Gastrocnemius medialis (tissue), 4 donors: ENCODE measurements around the gene AKAP9. TPM values are rescaled to one million over a fixed set of nuclear protein-coding genes. Genes with fewer than 3 reads are reported as not detected.
"Not testable (repeated sequence)": the region's sequence is repeated elsewhere in the genome, so short reads cannot be mapped to it uniquely, and the experiment has no call there.

Experiments used
- ATAC-seq, 2 donors: fragments of 150-250 bp; one replicate each; pipeline ENCODE4 v1.9.1; 2016
- DNase-seq, 2 donors: peaks; one replicate each; pipeline ENCODE4 v3.0.0-alpha.2; 2019
- H3K27ac ChIP-seq, 4 donors: fragments of 200-600 bp; sonication (generic); 1 replicate in 1 of 4; 2 replicates in 3 of 4; pipeline ENCODE4 v1.5.1; 2016 to 2018; ENCODE audit warnings: mild to moderate bottlenecking in 2 of 4, moderate library complexity in 1 of 4
- H3K27me3 ChIP-seq, 3 donors: fragments of 200-600 bp; sonication (generic) in 2 of 3; 1 replicate in 1 of 3; 2 replicates in 2 of 3; pipeline versions ENCODE4 v1.5.1 to v1.6.0; 2016 to 2019; ENCODE audit warnings: mild to moderate bottlenecking in 1 of 3, moderate library complexity in 1 of 3
- H3K36me3 ChIP-seq, 2 donors: fragments of 200-600 bp; sonication (generic) in 1 of 2; one replicate each; pipeline ENCODE4 v1.5.1; 2017 to 2018
- H3K4me1 ChIP-seq, 2 donors: fragments of 200-600 bp; sonication (generic) in 1 of 2; one replicate each; pipeline ENCODE4 v1.5.1; 2016 to 2017; ENCODE audit warnings: mild to moderate bottlenecking in 2 of 2
- H3K4me3 ChIP-seq, 4 donors: fragments of 200-600 bp; sonication (generic) in 3 of 4; 1 replicate in 1 of 4; 2 replicates in 3 of 4; pipeline ENCODE4 v1.5.1; 2016 to 2019; ENCODE audit warnings: mild to moderate bottlenecking in 2 of 4
- H3K9me3 ChIP-seq, 3 donors: fragments of 200-600 bp; sonication (generic) in 2 of 3; 1 replicate in 1 of 3; 2 replicates in 2 of 3; pipeline ENCODE4 v1.5.1; 2016 to 2019
- CTCF ChIP-seq, 5 experiments: fragments of 450-650 bp in 3 of 5; fragments of 200-600 bp in 2 of 5; sonication (generic) in 2 of 5; IDR thresholded peaks in 4 of 5; conservative IDR thresholded peaks in 1 of 5; 1 replicate in 4 of 5; 2 replicates in 1 of 5; pipeline ENCODE4 v1.5.1; 2016 to 2019; ENCODE audit warnings: antibody characterized with exemption in 5 of 5, mild to moderate bottlenecking in 3 of 5, moderate library complexity in 3 of 5
- POLR2A ChIP-seq, 2 donors: fragments of 450-650 bp; IDR thresholded peaks; one replicate each; pipeline ENCODE4 v1.6.1; 2017; ENCODE audit warnings: antibody characterized with exemption in 2 of 2, mild to moderate bottlenecking in 2 of 2, moderate library complexity in 2 of 2
- in situ Hi-C, 4 donors: fragments of 200-750 bp; cut with MboI; loops; one replicate each; pipeline versions ENCODE4 v1.15.0 to v1.8.0; 2017; ENCODE audit warnings: low sequenced_read_pairs in 4 of 4
- intact Hi-C: fragments of 100-400 bp; cut with DNase I; formaldehyde crosslinking; loops from one replicate; pipeline ENCODE4 v1.15.1; 2023; ENCODE audit warnings: low total_unique reads
- total RNA-seq, 4 donors: library from RNA; depleted of rRNA; stranded (reverse); fragments of >200 nt; gene quantifications; one replicate each; pipeline versions ENCODE4 v1.1.0 to v1.2.3, GENCODE V29; 2016

AKAP9 gene
- total RNA-seq, 4 donors from 2014 or later, result 25.4 to 80.0 (median 40.6) TPM

- in situ Hi-C loops, result no loop called here
- Histone ChIP-seq H3K27me3 (no peaks in the 10 kb centered on the region), H3K4me3 (no peak overlapping the region), H3K4me1 (no peaks in the 10 kb centered on the region), H3K9me3 (no peaks in the 10 kb centered on the region), H3K27ac (no peak overlapping the region), H3K36me3 (peaks cover 0 to 67% of the 10 kb centered on the region in 2 donors)
- DNase-seq (no peak), ATAC-seq (no peak)
- intact Hi-C loops, result no loop called here
- TF ChIP-seq POLR2A (IDR thresholded peaks at IDR 0.05) (no peak), CTCF (IDR thresholded peaks at IDR 0.05 in 4 of 5, conservative IDR thresholded peaks at IDR 0.05 in 1 of 5) (no peak)
Observed at GRCh38 chr7:92072708-92073107, 132.0 kb downstream of the AKAP9 start.

DNA sequence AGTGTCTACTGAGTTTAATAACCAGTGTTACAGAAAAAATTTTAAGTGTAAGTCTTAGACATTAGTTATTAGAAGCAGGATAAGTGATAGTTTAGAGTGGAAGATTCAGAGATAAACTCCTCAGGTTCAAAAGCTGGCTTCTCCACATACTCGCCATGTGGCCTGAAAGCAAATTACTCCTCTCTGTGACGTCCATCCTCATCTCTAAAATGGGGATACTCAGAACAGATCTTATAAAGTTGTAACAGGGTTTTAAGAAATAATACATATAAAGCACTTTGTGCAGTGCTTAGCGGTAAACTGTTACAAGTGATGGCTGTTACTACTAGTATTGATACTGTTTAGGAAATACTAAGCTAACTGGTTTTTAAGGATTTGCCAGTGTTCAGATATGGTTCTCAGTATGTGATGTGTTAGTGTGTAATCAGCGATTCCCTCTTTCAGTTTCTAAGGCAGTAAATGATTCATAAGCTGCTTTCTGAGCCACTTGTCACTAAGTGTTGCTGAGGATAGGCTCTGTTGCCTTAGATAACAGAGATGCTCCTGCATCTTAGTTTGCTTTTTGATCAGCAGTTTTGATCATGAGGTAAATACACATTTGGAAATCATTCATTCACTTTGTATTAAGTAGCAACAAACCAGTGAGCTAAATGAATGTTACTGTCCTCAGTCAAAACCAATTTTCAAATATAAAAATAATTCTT lies 134.9 kb downstream of the AKAP9 start:
- Histone ChIP-seq H3K9me3 (no peaks in the 10 kb centered on the region), H3K27ac (no peak overlapping the region), H3K4me1 (no peaks in the 10 kb centered on the region), H3K27me3 (no peaks in the 10 kb centered on the region), H3K36me3 (peaks cover 0 to 85% of the 10 kb centered on the region in 2 donors), H3K4me3 (no peak overlapping the region)
- no peak for TF ChIP-seq POLR2A (IDR thresholded peaks at IDR 0.05)
- TF ChIP-seq CTCF (IDR thresholded peaks at IDR 0.05 in 4 of 5, conservative IDR thresholded peaks at IDR 0.05 in 1 of 5), result no peak
- in situ Hi-C loops, result no loop called here
- DNase-seq, result no peak
- intact Hi-C loops, result no loop called here
- no peak for ATAC-seq

DNA sequence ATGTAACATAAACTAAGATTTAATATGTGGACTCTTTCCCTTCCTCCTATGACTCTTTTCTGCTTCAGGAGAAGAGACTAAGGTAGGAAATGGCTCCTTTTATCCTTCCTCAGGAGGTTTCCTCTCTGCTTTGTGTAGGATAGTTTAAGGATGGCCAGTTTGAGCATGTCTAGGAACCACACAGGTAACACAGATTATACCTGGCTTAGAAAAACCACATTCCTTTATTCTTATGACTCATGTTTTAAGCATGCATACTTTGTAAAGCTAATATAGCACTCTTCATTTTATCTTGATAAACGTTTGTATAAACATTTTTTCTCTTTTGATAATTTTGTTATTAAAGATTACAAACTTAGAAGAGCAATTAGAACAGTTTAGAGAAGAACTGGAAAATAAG lies 135.8 kb downstream of the AKAP9 start:
- no peak for ATAC-seq
- Histone ChIP-seq H3K9me3 (no peaks in the 10 kb centered on the region), H3K27ac (no peak overlapping the region), H3K4me3 (no peak overlapping the region), H3K4me1 (no peaks in the 10 kb centered on the region), H3K36me3 (peaks cover 0 to 78% of the 10 kb centered on the region in 2 donors), H3K27me3 (no peaks in the 10 kb centered on the region)
- TF ChIP-seq POLR2A (IDR thresholded peaks at IDR 0.05) (no peak), CTCF (IDR thresholded peaks at IDR 0.05 in 4 of 5, conservative IDR thresholded peaks at IDR 0.05 in 1 of 5) (no peak)
- DNase-seq, result no peak
- intact Hi-C loops (no loop called here), in situ Hi-C loops (no loop called here)

- H3K4me1 ChIP-seq, intact Hi-C loops, ATAC-seq, H3K27ac ChIP-seq, H3K27me3 ChIP-seq, DNase-seq, H3K9me3 ChIP-seq, H3K4me3 ChIP-seq, in situ Hi-C loops: not testable (repeated sequence)
- peaks cover 3 to 91% of the 10 kb centered on the region in 2 donors for H3K36me3 ChIP-seq
Observed at GRCh38 chr7:92083922-92084321, 143.3 kb downstream of the AKAP9 start.

- H3K4me3 ChIP-seq, result no peak overlapping the region
- H3K36me3 ChIP-seq, result peaks cover 7 to 91% of the 10 kb centered on the region in 2 donors
- H3K27me3 ChIP-seq, result no peaks in the 10 kb centered on the region
- DNase-seq (no peak), ATAC-seq (no peak)
- H3K9me3 ChIP-seq, result no peaks in the 10 kb centered on the region
- intact Hi-C loops (no loop called here), in situ Hi-C loops (no loop called here)
- no peak for TF ChIP-seq CTCF (IDR thresholded peaks at IDR 0.05 in 4 of 5, conservative IDR thresholded peaks at IDR 0.05 in 1 of 5)
- no peak for TF ChIP-seq POLR2A (IDR thresholded peaks at IDR 0.05)
- H3K27ac ChIP-seq, result no peak overlapping the region
- H3K4me1 ChIP-seq, result no peaks in the 10 kb centered on the region
Observed at GRCh38 chr7:92088266-92088665, 147.6 kb downstream of the AKAP9 start.
